ENCODE measurements around the gene AFF3.
"Not testable (repeated sequence)": the region's sequence is repeated elsewhere in the genome, so short reads cannot be mapped to it uniquely, and the experiment has no call there.

GRCh38 chr2:100091807-100092206 lies 50.6 kb downstream of the AFF3 start:
- TF ChIP-seq EZH2 (IDR thresholded peaks at IDR 0.05; ENCODE audit: low read depth, low read length, severe bottlenecking); PHF8 (conservative IDR thresholded peaks at IDR 0.05; ENCODE audit: low read depth, low read length); CTCF (IDR thresholded peaks at IDR 0.05; ENCODE audit: control extremely low read depth in 1 of 3, insufficient read depth in 1 of 3, low read depth in 1 of 3, low read length in 3 of 3); POLR2AphosphoS5 (IDR thresholded peaks at IDR 0.05; ENCODE audit: low read depth, low read length); RFX5 (IDR thresholded peaks at IDR 0.05; ENCODE audit: borderline replicate concordance, low read depth, low read length); SP1 (IDR thresholded peaks at IDR 0.05; ENCODE audit: low read depth, low read length); POLR2A (IDR thresholded peaks at IDR 0.05; ENCODE audit: control extremely low read depth in 1 of 2, low read depth in 2 of 2, low read length in 2 of 2): not testable (repeated sequence)
